Measurements from ENCODE around the gene APOBEC4.

DNA sequence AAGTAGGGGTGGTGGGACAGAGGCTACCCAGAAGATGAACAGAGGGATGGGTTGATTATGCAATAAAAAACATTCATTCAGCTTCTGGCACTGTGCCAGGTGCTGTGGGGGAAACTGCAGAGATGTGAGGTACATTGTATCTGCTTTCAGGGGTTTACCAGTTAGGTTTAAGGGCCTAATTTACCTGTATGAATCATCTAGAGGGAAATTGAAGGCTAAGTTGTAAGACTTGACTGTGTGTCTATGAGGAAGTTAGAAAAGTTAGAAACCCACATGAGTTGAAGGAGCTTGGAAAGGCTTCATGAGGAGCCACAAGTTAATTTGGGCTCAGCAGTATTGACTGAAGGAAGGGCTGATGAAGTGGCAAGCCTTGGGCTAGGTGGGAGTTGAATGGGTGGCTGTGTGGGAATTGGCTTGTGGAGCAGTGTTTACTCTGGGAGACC lies 36.7 kb upstream of the APOBEC4 start:
- TF ChIP-seq CTCF (conservative IDR thresholded peaks at IDR 0.05; ENCODE audit: low read depth, low read length) (no peak), EZH2 (IDR thresholded peaks at IDR 0.05; ENCODE audit: low read length, unreplicated experiment) (no peak), EZH2phosphoT487 (IDR thresholded peaks at IDR 0.05; ENCODE audit: borderline replicate concordance, low read length) (no peak)

All from PC-3 (cell line).